HG02610 (cell line): ENCODE results near the gene FOXD3.

ENCODE experiments used
- ATAC-seq: cut with Tn5 transposase; IDR thresholded peaks from one replicate; pipeline ENCODE4 v1.9.1; 2021; ENCODE audit warnings: mild to moderate bottlenecking, moderate library complexity; ENCODE audit not compliant: unreplicated experiment

The FOXD3 gene

GRCh38 chr1:63320022-63320721 is 2.2 kb upstream of the FOXD3 start:
- no peak for ATAC-seq

- no peak for ATAC-seq
Observed at GRCh38 chr1:63321066-63321784, 1.1 kb upstream of the FOXD3 start.

- ATAC-seq, result no peak
Observed at GRCh38 chr1:63321785-63322113, 618 bp upstream of the FOXD3 start.

- no peak for ATAC-seq
Observed at GRCh38 chr1:63322944-63323864, 837 bp downstream of the FOXD3 start.

- no peak for ATAC-seq
Observed at GRCh38 chr1:63323865-63324778, 1.8 kb downstream of the FOXD3 start.

- ATAC-seq, result no peak
Observed at GRCh38 chr1:63324779-63325119, 2.4 kb downstream of the FOXD3 start.

GRCh38 chr1:63325279-63325985 is 3.1 kb downstream of the FOXD3 start:
- ATAC-seq, result no peak

- no peak for ATAC-seq
Observed at GRCh38 chr1:63326106-63326472, 3.7 kb downstream of the FOXD3 start.

- ATAC-seq, result no peak
Observed at GRCh38 chr1:63326473-63327380, 4.4 kb downstream of the FOXD3 start.

- no peak for ATAC-seq
Observed at GRCh38 chr1:63327417-63328054, 5.2 kb downstream of the FOXD3 start.

GRCh38 chr1:63328122-63328521 is 5.8 kb downstream of the FOXD3 start:
- no peak for ATAC-seq

- no peak for ATAC-seq
Observed at GRCh38 chr1:63328781-63329180, 6.4 kb downstream of the FOXD3 start.

- no peak for ATAC-seq
Observed at GRCh38 chr1:63329621-63330330, 7.4 kb downstream of the FOXD3 start.

- no peak for ATAC-seq
Observed at GRCh38 chr1:63330331-63330916, 8.1 kb downstream of the FOXD3 start.

GRCh38 chr1:63342402-63342801 is 20.0 kb downstream of the FOXD3 start:
- ATAC-seq, result no peak

GRCh38 chr1:63343922-63344321 is 21.6 kb downstream of the FOXD3 start:
- no peak for ATAC-seq

GRCh38 chr1:63350320-63350719 is 28.0 kb downstream of the FOXD3 start:
- no peak for ATAC-seq

- no peak for ATAC-seq
Observed at GRCh38 chr1:63352736-63353135, 30.4 kb downstream of the FOXD3 start.
